Smooth muscle cell (in vitro differentiated cells): ENCODE measurements around the gene COL16A1. TPM values are rescaled to one million over a fixed set of nuclear protein-coding genes. Genes with fewer than 3 reads are reported as not detected.

Experiments used
- DNase-seq: peaks from one replicate; lab custom pipeline; 2025; ENCODE audit not compliant: unreplicated experiment; lab: John Stamatoyannopoulos, UW
- H2AFZ ChIP-seq: fragments of 200-600 bp; sonication (generic); 2 replicates; pipeline ENCODE4 v1.6.0; 2016; ENCODE audit warnings: antibody characterized with exemption, low read depth, mild to moderate bottlenecking
- H3F3A ChIP-seq: fragments of 200-600 bp; sonication (generic); 2 replicates; pipeline ENCODE4 v1.6.0; 2017; ENCODE audit warnings: antibody characterized with exemption, low read depth
- H3K27ac ChIP-seq: fragments of 200-600 bp; sonication (generic); 2 replicates; pipeline ENCODE4 v1.5.1; 2016; ENCODE audit warnings: low read depth, mild to moderate bottlenecking
- H3K27me3 ChIP-seq: fragments of 200-600 bp; sonication (generic); 2 replicates; pipeline ENCODE4 v1.6.1; 2016; ENCODE audit warnings: low read depth, mild to moderate bottlenecking
- H3K36me3 ChIP-seq: fragments of 200-600 bp; sonication (generic); 2 replicates; pipeline ENCODE4 v1.5.1; 2016; ENCODE audit warnings: low read depth
- H3K4me1 ChIP-seq: fragments of 200-600 bp; sonication (generic); 2 replicates; pipeline ENCODE4 v1.5.1; 2016; ENCODE audit warnings: low read depth
- H3K4me2 ChIP-seq: fragments of 200-600 bp; sonication (generic); 2 replicates; pipeline ENCODE4 v1.6.0; 2016; ENCODE audit warnings: mild to moderate bottlenecking
- H3K4me3 ChIP-seq: fragments of 200-600 bp; sonication (generic); 2 replicates; pipeline ENCODE4 v1.5.1; 2016; ENCODE audit warnings: mild to moderate bottlenecking
- H3K79me2 ChIP-seq: fragments of 200-600 bp; sonication (generic); 2 replicates; pipeline ENCODE4 v1.6.0; 2016; ENCODE audit warnings: low read depth, mild to moderate bottlenecking
- H3K9ac ChIP-seq: fragments of 200-600 bp; sonication (generic); 2 replicates; pipeline ENCODE4 v1.6.0; 2016; ENCODE audit warnings: low read depth
- H3K9me3 ChIP-seq: fragments of 200-600 bp; sonication (generic); replicated peaks from 2 replicates; pipeline ENCODE4 v1.5.1; 2016; ENCODE audit warnings: low read depth
- H4K20me1 ChIP-seq: fragments of 200-600 bp; sonication (generic); 2 replicates; pipeline ENCODE4 v1.6.0; 2016; ENCODE audit warnings: low read depth
- CTCF ChIP-seq: fragments of 200-600 bp; sonication (generic); IDR thresholded peaks from 2 replicates; pipeline ENCODE4 v1.5.1; 2017; ENCODE audit warnings: borderline replicate concordance, mild to moderate bottlenecking, antibody characterized with exemption; ENCODE audit not compliant: insufficient read depth, poor library complexity, severe bottlenecking
- WGBS: methylation state at CpG from one replicate; pipeline ENCODE4 v1.1.7; 2016; ENCODE audit warnings: low lambda C conversion rate; 5-methylcytosine and 5-hydroxymethylcytosine counted together
- polyA plus RNA-seq: library from polyadenylated mRNA; unstranded; fragments of >200 nt; fragmentation: Nextera tagmentation; extraction: Ambion mirVana; gene quantifications from 2 replicates; pipeline ENCODE4 v1.2.1, GENCODE V29; 2016
- total RNA-seq: library from RNA; depleted of rRNA; stranded (reverse); fragments of >200 nt; gene quantifications from 2 replicates; pipeline ENCODE4 v1.2.3, GENCODE V29; 2014

The COL16A1 gene
- total and polyA plus RNA-seq, 2 experiments from 2014 or later: 67.3 to 152 TPM

GRCh38 chr1:31731049-31731565 is 27.3 kb upstream of the COL16A1 start:
- Histone ChIP-seq H4K20me1 (no peaks in the 10 kb centered on the region), H3K9me3 (no peaks in the 10 kb centered on the region), H3F3A (no peaks in the 10 kb centered on the region), H3K4me1 (no peaks in the 10 kb centered on the region), H3K9ac (no peak overlapping the region), H3K4me2 (no peak overlapping the region), H3K27me3 (no peaks in the 10 kb centered on the region), H3K36me3 (no peaks in the 10 kb centered on the region), H3K27ac (no peak overlapping the region), H2AFZ (no peak overlapping the region), H3K4me3 (no peak overlapping the region), H3K79me2 (no peaks in the 10 kb centered on the region)
- TF ChIP-seq CTCF: no peak
- no peak for DNase-seq
- 95% methylated on average over 12 of the region's 12 CpGs for WGBS

GRCh38 chr1:31730336-31731048 is 26.7 kb upstream of the COL16A1 start:
- no peaks in the 10 kb centered on the region for H3F3A ChIP-seq
- no peak overlapping the region for H2AFZ ChIP-seq
- no peaks in the 10 kb centered on the region for H3K36me3 ChIP-seq
- H3K4me3 ChIP-seq: no peak overlapping the region
- H3K4me1 ChIP-seq: no peaks in the 10 kb centered on the region
- H3K27me3 ChIP-seq: no peaks in the 10 kb centered on the region
- no peak overlapping the region for H3K27ac ChIP-seq
- no peaks in the 10 kb centered on the region for H4K20me1 ChIP-seq
- H3K9ac ChIP-seq: no peak overlapping the region
- TF ChIP-seq CTCF: no peak
- no peak for DNase-seq
- H3K4me2 ChIP-seq: no peak overlapping the region
- H3K79me2 ChIP-seq: no peaks in the 10 kb centered on the region
- 85% methylated on average over 21 of the region's 25 CpGs for WGBS
- H3K9me3 ChIP-seq: no peaks in the 10 kb centered on the region

GRCh38 chr1:31727849-31728248 is 24.0 kb upstream of the COL16A1 start:
- Histone ChIP-seq H3K4me3 (no peak overlapping the region), H4K20me1 (peaks cover 6% of the 10 kb centered on the region), H3K9me3 (no peaks in the 10 kb centered on the region), H3K4me1 (no peaks in the 10 kb centered on the region), H3K79me2 (no peaks in the 10 kb centered on the region), H2AFZ (no peak overlapping the region), H3K36me3 (no peaks in the 10 kb centered on the region), H3F3A (peaks cover 6% of the 10 kb centered on the region), H3K9ac (no peak overlapping the region), H3K4me2 (no peak overlapping the region), H3K27ac (no peak overlapping the region), H3K27me3 (no peaks in the 10 kb centered on the region)
- TF ChIP-seq CTCF: no peak
- WGBS: 93% methylated on average over 19 of the region's 19 CpGs
- no peak for DNase-seq

- Histone ChIP-seq H3K4me3 (no peak overlapping the region), H4K20me1 (peaks cover 6% of the 10 kb centered on the region), H3K36me3 (no peaks in the 10 kb centered on the region), H3K27ac (no peak overlapping the region), H3K9ac (no peak overlapping the region), H3F3A (peaks cover 6% of the 10 kb centered on the region), H3K4me1 (no peaks in the 10 kb centered on the region), H3K27me3 (no peaks in the 10 kb centered on the region), H3K4me2 (no peak overlapping the region), H3K79me2 (no peaks in the 10 kb centered on the region), H3K9me3 (no peaks in the 10 kb centered on the region), H2AFZ (no peak overlapping the region)
- no peak for TF ChIP-seq CTCF
- DNase-seq: no peak
- WGBS: 98% methylated on average over 14 of the region's 14 CpGs
Measured at GRCh38 chr1:31727195-31727594, 23.4 kb upstream of the COL16A1 start.
